Activated naive CD4-positive, alpha-beta T cell treated with Interleukin-2 at 50 U/mL for 16 hours (primary cell): ENCODE results near the gene LBHD2.

Experiments
- DNase-seq: peaks from one replicate; pipeline ENCODE4 v3.0.0-alpha.2; 2020

LBHD2 gene

GRCh38 chr14:103091041-103091882 is 7.3 kb downstream of the LBHD2 start:
- peak; percentile 81 for DNase-seq

DNA sequence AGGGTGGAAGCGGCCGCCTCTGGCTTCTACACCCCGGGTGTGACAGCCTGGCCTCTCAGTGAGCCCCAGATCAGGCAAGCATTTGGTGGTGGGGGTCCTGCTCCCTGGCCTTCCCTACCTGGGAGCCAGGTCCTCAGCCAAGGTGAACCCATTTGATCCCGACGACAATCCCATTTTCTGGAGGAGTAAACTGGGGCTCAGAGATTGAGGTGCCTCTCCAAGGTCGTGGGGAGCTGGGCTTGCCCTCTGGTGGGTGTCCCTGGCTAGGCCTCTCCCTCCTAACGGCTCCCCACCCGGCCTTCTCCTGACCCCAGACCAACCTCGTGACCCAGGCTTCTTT is 7.8 kb downstream of the LBHD2 start:
- no peak for DNase-seq

DNA sequence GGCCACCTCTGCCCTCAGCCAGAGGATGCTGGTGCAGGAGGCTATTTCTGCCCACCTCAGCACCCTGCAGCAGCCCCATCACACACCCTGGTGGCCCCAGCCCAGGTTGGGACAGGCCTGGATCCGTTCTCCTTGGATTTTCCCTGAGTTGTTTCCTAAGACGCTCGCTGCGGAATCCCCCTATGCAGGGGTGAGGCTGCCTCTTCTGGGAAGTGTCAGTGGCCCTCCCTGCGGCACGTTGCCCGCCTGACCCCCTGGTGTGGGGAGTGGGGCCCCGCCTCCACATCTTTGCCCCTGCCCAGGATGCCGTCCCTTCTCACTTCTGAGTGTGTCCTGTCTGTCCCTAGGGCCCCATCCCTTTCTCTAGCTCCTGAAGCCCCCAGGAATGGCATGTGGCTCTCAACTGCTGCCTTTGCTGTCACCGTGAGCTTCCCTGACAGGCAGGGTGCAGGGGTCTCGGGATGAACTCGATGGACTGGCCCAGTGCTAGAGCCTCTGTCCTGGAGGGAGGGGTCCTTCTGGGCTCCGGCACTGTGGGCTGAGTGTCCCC is 9.9 kb downstream of the LBHD2 start:
- no peak for DNase-seq

GRCh38 chr14:103094406-103095209 is 10.6 kb downstream of the LBHD2 start, which contains the start of gene EXOC3L4:
TSS of gene EXOC3L4 (plus strand) at chr14:103094725. CDS start at chr14:103100220, 5,495 bp downstream.
- no peak for DNase-seq

- DNase-seq: no peak
Observed at GRCh38 chr14:103095210-103095778, 11.3 kb downstream of the LBHD2 start.

DNA sequence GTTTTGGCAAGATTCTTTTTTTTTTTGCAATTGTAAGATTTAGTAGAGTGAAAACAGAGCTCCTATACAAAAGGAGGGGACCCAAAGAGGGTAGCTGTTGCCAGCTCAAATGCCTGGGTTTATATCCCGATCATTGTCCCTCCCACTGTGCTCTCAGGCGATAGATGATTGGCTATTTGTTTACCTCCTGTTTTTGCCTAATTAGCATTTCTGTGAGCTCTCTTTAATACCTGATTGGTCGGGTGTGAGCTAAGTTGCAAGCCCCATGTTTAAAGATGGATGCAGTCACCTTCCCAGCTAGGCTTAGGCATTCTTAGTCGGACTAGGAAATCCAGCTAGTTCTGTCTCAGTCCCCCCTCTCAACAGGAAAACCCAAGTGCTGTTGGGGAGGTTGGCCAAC is 12.4 kb downstream of the LBHD2 start:
- DNase-seq: no peak

- DNase-seq: no peak
Observed at GRCh38 chr14:103097244-103097993, 13.4 kb downstream of the LBHD2 start.

DNA sequence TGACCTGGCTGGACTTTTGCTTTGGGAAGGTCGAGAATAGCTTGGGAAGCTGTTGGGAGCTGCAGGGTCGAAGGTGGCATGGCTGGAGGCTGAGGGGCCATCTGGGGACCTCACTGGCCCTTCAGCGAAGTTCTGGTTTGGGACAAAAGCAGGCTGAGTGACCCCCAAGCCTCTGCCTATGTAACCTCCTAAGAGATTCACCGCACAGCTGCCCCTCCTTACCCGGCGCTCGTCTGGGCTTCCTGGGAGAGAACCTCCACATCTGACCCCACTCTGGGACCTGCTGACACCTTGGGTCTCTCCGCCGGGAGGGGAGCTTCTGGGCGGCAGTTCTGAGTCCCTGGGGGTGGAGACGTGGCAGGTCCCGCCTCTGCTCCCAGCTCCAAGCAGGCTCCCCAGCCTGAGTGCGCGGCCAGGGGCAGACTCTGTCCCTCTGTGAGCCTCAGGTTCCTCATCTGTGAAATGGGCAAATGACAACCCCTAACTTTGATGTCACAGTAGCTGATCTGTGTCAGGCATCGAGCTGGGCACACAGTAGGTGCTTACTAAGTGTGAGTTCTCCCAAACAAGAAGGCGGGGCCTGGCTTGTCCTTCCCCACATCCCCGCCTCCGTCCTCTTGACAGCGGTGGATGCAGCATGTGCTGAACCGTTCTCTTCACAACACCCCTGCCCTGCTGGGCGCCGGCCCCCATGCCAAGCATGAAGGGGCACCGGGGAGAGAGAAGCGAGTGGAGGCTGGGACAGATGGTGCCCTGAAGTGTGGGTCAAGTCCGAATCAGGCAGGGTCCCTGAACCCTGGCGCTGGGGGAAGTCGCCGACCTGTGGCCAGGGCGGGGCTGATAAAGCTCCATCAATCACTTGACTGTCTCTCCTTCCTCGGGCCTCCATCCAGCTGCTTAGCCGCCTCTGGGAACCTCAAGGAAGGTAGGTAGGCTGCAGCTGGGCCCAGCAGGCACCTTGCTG is 14.3 kb downstream of the LBHD2 start:
- DNase-seq: no peak

DNA sequence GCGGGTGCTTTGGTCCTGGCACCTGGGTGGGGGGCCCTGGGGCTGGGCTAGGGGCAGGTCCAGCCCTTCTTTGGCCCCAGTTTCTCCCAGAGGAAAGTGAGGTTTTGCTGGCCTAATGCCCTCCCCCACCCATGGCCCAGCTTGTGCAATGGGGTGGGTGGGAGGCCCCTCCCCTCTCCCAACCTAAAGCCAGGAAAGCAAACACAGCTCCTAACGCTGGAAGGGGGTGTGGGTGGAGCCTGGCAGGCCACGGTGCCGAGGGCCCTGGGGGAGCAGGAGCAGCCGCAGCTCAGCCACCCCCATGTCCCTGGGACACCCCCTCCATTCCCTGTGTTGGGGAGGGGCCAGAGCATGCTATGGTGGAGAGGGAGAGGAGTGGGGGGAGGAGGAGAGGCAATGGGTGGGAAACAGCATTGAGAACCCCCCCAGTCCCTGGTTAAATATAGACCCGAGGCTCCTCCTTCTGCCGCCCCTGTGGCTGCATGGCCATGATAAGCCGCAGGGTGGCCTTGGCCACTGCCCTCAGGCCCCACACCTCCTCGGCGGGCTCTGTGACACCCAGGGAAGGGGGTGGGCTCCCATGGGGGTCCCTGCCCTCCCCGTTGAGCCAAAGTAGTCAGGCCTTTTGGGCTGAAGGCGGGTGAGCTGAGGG is 15.2 kb downstream of the LBHD2 start:
- no peak for DNase-seq

DNA sequence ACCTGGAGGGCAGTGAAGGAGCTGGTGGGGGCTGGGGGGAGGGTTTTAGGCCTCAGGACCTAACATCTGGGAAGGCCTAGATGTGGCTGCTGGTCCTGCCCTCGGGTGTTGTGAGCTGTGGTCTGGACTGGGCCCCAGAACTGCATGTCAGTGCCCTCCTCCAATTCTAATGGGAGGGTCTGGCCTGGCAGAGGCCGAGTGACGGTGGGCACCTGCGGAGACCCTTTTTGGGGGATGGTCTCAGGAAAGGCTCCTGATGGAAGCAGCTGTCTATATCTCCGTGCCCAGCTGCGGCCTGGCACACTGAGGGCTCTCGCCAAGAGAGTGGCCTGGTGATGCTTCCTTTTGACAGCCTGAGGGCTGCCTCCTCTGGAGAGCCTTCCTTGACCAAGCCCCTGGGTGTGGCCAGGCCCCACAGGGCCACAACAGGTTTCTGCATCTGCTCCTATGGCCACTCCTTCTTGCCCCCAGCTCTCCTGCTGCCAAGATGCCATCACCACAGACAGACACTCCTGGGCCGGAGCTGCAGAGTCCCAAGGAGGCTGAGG is 15.8 kb downstream of the LBHD2 start:
- DNase-seq: no peak

GRCh38 chr14:103100281-103101121 is 16.5 kb downstream of the LBHD2 start:
- DNase-seq: no peak

DNA sequence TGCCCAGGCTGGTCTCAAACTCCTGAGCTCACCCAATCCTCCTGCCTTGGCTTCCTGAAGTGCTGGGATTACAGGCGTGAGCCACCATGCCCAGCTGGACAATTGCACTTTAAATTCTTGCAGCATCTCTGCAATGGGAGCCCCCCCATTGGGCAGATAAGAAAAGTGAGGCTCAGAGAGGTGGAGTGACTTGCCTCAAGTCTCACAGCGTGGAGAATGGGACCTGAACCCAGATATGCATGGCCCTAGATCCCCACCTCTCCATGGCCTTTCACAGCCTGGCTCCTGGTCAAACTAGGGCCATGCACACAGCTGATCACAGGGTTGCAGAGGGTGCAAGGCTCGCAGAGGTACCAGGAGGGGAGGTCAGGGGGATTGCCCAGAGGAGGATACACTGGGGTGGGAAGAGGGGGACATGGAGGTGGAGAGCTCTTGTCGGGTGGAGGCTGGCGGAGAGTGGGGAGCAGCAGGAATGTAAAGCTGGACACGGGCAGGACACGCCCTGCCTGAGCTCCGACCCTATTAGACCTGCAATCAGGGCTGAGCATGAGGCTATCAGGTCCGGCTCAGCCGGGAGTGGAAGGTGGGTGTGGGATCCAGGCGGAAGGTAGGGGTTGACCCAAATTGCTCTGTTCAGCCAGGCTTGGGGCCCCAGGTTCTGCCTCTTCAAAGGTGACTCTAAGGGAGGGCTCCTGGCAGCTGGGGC is 17.4 kb downstream of the LBHD2 start:
- DNase-seq: no peak

- no peak for DNase-seq
Observed at GRCh38 chr14:103101963-103102688, 18.1 kb downstream of the LBHD2 start.

GRCh38 chr14:103102689-103103260 is 18.8 kb downstream of the LBHD2 start:
- no peak for DNase-seq

DNA sequence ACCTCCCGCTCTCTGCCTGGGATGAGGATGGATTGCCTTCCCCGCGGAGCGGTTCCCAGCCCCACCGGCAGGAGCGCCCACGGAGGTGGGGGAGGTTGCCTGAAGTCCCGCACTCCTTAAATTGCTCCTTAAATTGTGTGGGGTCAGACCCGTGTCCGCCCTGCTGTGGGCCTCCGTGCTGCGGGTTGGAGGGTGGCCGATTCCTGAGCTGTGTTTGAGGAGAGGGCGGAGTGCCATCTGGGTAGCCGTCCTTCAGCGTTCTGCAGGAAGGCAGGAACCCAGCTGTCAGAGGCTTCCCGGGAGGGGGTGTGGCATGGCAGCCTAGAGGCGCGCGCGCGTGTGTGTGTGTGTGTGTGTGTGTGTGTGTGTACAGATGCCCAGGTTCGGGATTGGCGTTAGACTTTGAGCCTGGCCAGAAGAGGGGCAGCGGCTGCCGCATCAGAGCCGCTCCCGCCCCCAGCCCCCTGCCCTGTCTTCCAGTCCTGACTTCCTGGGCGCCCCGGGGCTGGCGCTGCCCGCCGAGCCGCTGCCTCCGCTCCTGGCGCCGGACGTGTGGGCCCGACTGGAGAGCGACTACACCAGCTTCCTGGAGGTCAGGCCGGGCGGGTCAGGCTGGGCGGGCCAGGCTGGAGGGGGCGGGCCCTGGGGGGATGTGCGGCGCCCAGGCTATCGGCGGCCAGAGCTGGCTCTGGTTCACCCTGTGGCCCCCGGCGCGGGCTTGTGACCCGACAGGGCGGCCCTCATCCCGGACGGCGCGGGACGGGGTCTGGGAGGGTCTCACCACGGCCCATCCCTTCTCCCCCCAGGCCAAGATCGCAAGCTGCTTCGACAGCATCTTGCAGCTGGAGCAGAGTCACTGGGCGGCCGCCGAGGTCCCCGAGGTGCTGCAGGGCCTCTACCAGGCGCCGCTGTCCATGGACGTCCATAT is 19.7 kb downstream of the LBHD2 start:
- no peak for DNase-seq

GRCh38 chr14:103104389-103104653 is 20.3 kb downstream of the LBHD2 start:
- DNase-seq: no peak
